Brain microvascular endothelial cell (primary cell): Measurements from ENCODE around the gene HMX3.

ENCODE experiments used
- DNase-seq: peaks from one replicate; pipeline ENCODE4 v3.0.0-alpha.2; 2020
- H3K27ac ChIP-seq: fragments of 250-450 bp; sonication (Bioruptor Pico); 2 replicates; pipeline ENCODE4 v1.5.1; 2020; ENCODE audit warnings: mild to moderate bottlenecking, moderate library complexity
- H3K27me3 ChIP-seq: fragments of 250-450 bp; sonication (Bioruptor Pico); replicated peaks from 2 replicates; pipeline ENCODE4 v1.5.1; 2020; ENCODE audit warnings: mild to moderate bottlenecking
- H3K36me3 ChIP-seq: fragments of 250-450 bp; sonication (Bioruptor Pico); replicated peaks from 2 replicates; pipeline ENCODE4 v1.5.1; 2020; ENCODE audit warnings: mild to moderate bottlenecking
- H3K4me3 ChIP-seq: 2 replicates; pipeline ENCODE4 v1.5.1; 2011; ENCODE audit warnings: low read depth, mild to moderate bottlenecking, control low read depth, low read length, moderate library complexity
- CTCF ChIP-seq: IDR thresholded peaks from 2 replicates; pipeline ENCODE4 v1.5.1; 2011; ENCODE audit warnings: low read depth, mild to moderate bottlenecking, moderate library complexity, low read length, control low read depth, inconsistent platforms; ENCODE audit errors: missing control alignments
- in situ Hi-C: cut with HindIII; loops from 2 replicates; pipeline ENCODE4 v1.10.0; 2017; ENCODE audit warnings: low sequenced_read_pairs, low pct_ligation_motif_present

The HMX3 gene

GRCh38 chr10:123129618-123130271 is 6.0 kb upstream of the HMX3 start:
- Histone ChIP-seq H3K27ac (no peak overlapping the region), H3K27me3 (peaks cover 39% of the 10 kb centered on the region), H3K4me3 (no peak overlapping the region), H3K36me3 (no peaks in the 10 kb centered on the region)
- no peak for DNase-seq
- TF ChIP-seq CTCF, result no peak
- in situ Hi-C loops, result no loop called here

- in situ Hi-C loops, result no loop called here
- peak; percentile 60 for DNase-seq
- peak; percentile 97 for TF ChIP-seq CTCF
- Histone ChIP-seq H3K4me3 (peak overlapping the region; percentile 9), H3K36me3 (no peaks in the 10 kb centered on the region), H3K27me3 (peaks cover 69% of the 10 kb centered on the region), H3K27ac (no peak overlapping the region)
Measured at GRCh38 chr10:123132576-123133477, 2.9 kb upstream of the HMX3 start.

GRCh38 chr10:123133541-123134342 is 2.0 kb upstream of the HMX3 start:
- no peak for TF ChIP-seq CTCF
- Histone ChIP-seq H3K4me3 (no peak overlapping the region), H3K36me3 (no peaks in the 10 kb centered on the region), H3K27ac (no peak overlapping the region), H3K27me3 (peaks cover 77% of the 10 kb centered on the region)
- in situ Hi-C loops, result no loop called here
- no peak for DNase-seq

GRCh38 chr10:123134343-123134914 is 1.3 kb upstream of the HMX3 start:
- Histone ChIP-seq H3K4me3 (no peak overlapping the region), H3K36me3 (no peaks in the 10 kb centered on the region), H3K27me3 (peaks cover 84% of the 10 kb centered on the region), H3K27ac (no peak overlapping the region)
- TF ChIP-seq CTCF, result no peak
- in situ Hi-C loops, result no loop called here
- no peak for DNase-seq

- Histone ChIP-seq H3K27me3 (peaks cover 86% of the 10 kb centered on the region), H3K27ac (no peak overlapping the region), H3K4me3 (no peak overlapping the region), H3K36me3 (no peaks in the 10 kb centered on the region)
- DNase-seq, result no peak
- no peak for TF ChIP-seq CTCF
- in situ Hi-C loops, result no loop called here
Measured at GRCh38 chr10:123134915-123135414, 805 bp upstream of the HMX3 start.
